CD14-positive monocyte (primary cell): ENCODE data around the gene CELF1. TPM values are rescaled to one million over a fixed set of nuclear protein-coding genes. Genes with fewer than 3 reads are reported as not detected.

ENCODE experiments used
- DNase-seq, 3 donors: peaks; one replicate each; pipeline ENCODE4 v3.0.0-alpha.2; 2011 to 2022
- H2AFZ ChIP-seq: 2 replicates; pipeline ENCODE4 v1.6.0; 2012; ENCODE audit warnings: mild to moderate bottlenecking, low read depth, low read length, inconsistent platforms; ENCODE audit not compliant: insufficient read depth, poor library complexity, severe bottlenecking
- H3K27ac ChIP-seq, 2 donors: 1 replicate in 1 of 2; 2 replicates in 1 of 2; pipeline ENCODE4 v1.5.1; 2012 to 2013; ENCODE audit warnings: low read length in 2 of 2, control low read depth in 1 of 2, inconsistent platforms in 1 of 2, low read depth in 1 of 2, mild to moderate bottlenecking in 1 of 2
- H3K27me3 ChIP-seq, 2 donors: one replicate each; pipeline versions ENCODE4 v1.6.0 to v1.6.1; 2011 to 2013; ENCODE audit warnings: low read length in 2 of 2; ENCODE audit not compliant: control insufficient read depth in 2 of 2, insufficient read depth in 2 of 2
- H3K36me3 ChIP-seq, 2 donors: replicated peaks in 1 of 2; 1 replicate in 1 of 2; 2 replicates in 1 of 2; pipeline versions ENCODE4 v1.5.1 to v1.6.1; 2012 to 2013; ENCODE audit warnings: low read length in 2 of 2, control low read depth in 1 of 2, inconsistent platforms in 1 of 2, mild to moderate bottlenecking in 1 of 2; ENCODE audit not compliant: insufficient read depth in 2 of 2, control insufficient read depth in 1 of 2
- H3K4me1 ChIP-seq, 2 donors: 1 replicate in 1 of 2; 2 replicates in 1 of 2; pipeline versions ENCODE4 v1.5.1 to v1.6.1; 2012 to 2013; ENCODE audit warnings: low read length in 2 of 2, control low read depth in 1 of 2, inconsistent platforms in 1 of 2, mild to moderate bottlenecking in 1 of 2, moderate library complexity in 1 of 2; ENCODE audit not compliant: insufficient read depth in 2 of 2, control insufficient read depth in 1 of 2
- H3K4me2 ChIP-seq: replicated peaks from 2 replicates; pipeline ENCODE3; 2012; ENCODE audit warnings: low read length, moderate library complexity, mild to moderate bottlenecking; ENCODE audit not compliant: poor library complexity, severe bottlenecking; ENCODE audit errors: extremely low read depth
- H3K4me3 ChIP-seq, 3 experiments: fragments of 200-600 bp in 1 of 3; sonication (generic) in 1 of 3; replicated peaks in 1 of 3; 1 replicate in 2 of 3; 2 replicates in 1 of 3; pipeline ENCODE4 v1.5.1; 2011 to 2013; ENCODE audit warnings: low read length in 3 of 3, mild to moderate bottlenecking in 3 of 3, control low read depth in 2 of 3, low read depth in 2 of 3, inconsistent platforms in 1 of 3, moderate library complexity in 1 of 3
- H3K79me2 ChIP-seq: 2 replicates; pipeline ENCODE4 v1.6.0; 2012; ENCODE audit warnings: mild to moderate bottlenecking, control low read depth, inconsistent platforms, low read length, moderate library complexity; ENCODE audit not compliant: insufficient read depth
- H3K9ac ChIP-seq: 2 replicates; pipeline ENCODE4 v1.6.0; 2017; ENCODE audit warnings: low read length, mild to moderate bottlenecking; ENCODE audit not compliant: insufficient read depth, poor library complexity, severe bottlenecking
- H3K9me3 ChIP-seq, 2 donors: replicated peaks in 1 of 2; 1 replicate in 1 of 2; 2 replicates in 1 of 2; pipeline versions ENCODE4 v1.5.1 to v1.6.1; 2012 to 2013; ENCODE audit warnings: low read length in 2 of 2, control low read depth in 1 of 2; ENCODE audit not compliant: control insufficient read depth in 1 of 2, insufficient read depth in 1 of 2
- H4K20me1 ChIP-seq: 2 replicates; pipeline ENCODE4 v1.6.0; 2012; ENCODE audit warnings: mild to moderate bottlenecking, low read length, control low read depth, moderate library complexity; ENCODE audit not compliant: insufficient read depth
- H3K27ac Mint-ChIP-seq, 7 donors: one replicate each; pipeline ENCODE4 v1.8.0; 2020; ENCODE audit warnings: mild to moderate bottlenecking in 7 of 7, mixed read lengths in 7 of 7, moderate library complexity in 6 of 7, inconsistent platforms in 2 of 7
- H3K27me3 Mint-ChIP-seq, 3 donors: one replicate each; pipeline ENCODE4 v1.8.0; 2021 to 2022; ENCODE audit warnings: low read depth in 3 of 3, mild to moderate bottlenecking in 3 of 3, mixed read lengths in 3 of 3, moderate library complexity in 3 of 3, inconsistent platforms in 1 of 3
- H3K36me3 Mint-ChIP-seq, 2 donors: one replicate each; pipeline ENCODE4 v1.8.0; 2020; ENCODE audit warnings: mixed read lengths in 2 of 2, inconsistent platforms in 1 of 2, mild to moderate bottlenecking in 1 of 2
- H3K4me1 Mint-ChIP-seq: one replicate; pipeline ENCODE4 v1.8.0; 2020; ENCODE audit warnings: mild to moderate bottlenecking, mixed read lengths
- H3K4me3 Mint-ChIP-seq, 2 donors: one replicate each; pipeline ENCODE4 v1.8.0; 2020; ENCODE audit warnings: mild to moderate bottlenecking in 2 of 2, mixed read lengths in 2 of 2, moderate library complexity in 1 of 2
- H3K9me3 Mint-ChIP-seq, 7 donors: one replicate each; pipeline ENCODE4 v1.8.0; 2020 to 2022; ENCODE audit warnings: mixed read lengths in 7 of 7, mild to moderate bottlenecking in 6 of 7, moderate library complexity in 6 of 7, inconsistent platforms in 2 of 7
- WGBS: methylation state at CpG from one replicate; pipeline ENCODE4 v1.1.5; 2013; ENCODE audit warnings: missing lambda C conversion rate; ENCODE audit not compliant: insufficient coverage; 5-methylcytosine and 5-hydroxymethylcytosine counted together
- intact Hi-C, 2 donors: fragments of 100-400 bp; cut with micrococcal nuclease; formaldehyde crosslinking; loops; one replicate each; pipeline versions ENCODE4 v1.15.0 to v1.15.1; 2023
- polyA plus RNA-seq, 3 donors: library from polyadenylated mRNA; depleted of rRNA in 1 of 3; unstranded in 2 of 3; stranded (reverse) in 1 of 3; fragments of 300-500 nt in 2 of 3; fragments of >200 nt in 1 of 3; fragmentation: Illumina TruSeq in 2 of 3; gene quantifications; 1 replicate in 2 of 3; 2 replicates in 1 of 3; pipeline ENCODE4 v1.2.3, GENCODE V29; 2012 to 2021
- TF ChIP-seq, protein P1 (sequence below): fragments of 200-600 bp; IDR thresholded peaks from one replicate; pipeline ENCODE4 v1.8.0; 2022; ENCODE audit warnings: antibody characterized with exemption, mild to moderate bottlenecking

CELF1 gene
- polyA plus RNA-seq, 3 donors, result 27.2 to 117 (median 39.9) TPM

DNA sequence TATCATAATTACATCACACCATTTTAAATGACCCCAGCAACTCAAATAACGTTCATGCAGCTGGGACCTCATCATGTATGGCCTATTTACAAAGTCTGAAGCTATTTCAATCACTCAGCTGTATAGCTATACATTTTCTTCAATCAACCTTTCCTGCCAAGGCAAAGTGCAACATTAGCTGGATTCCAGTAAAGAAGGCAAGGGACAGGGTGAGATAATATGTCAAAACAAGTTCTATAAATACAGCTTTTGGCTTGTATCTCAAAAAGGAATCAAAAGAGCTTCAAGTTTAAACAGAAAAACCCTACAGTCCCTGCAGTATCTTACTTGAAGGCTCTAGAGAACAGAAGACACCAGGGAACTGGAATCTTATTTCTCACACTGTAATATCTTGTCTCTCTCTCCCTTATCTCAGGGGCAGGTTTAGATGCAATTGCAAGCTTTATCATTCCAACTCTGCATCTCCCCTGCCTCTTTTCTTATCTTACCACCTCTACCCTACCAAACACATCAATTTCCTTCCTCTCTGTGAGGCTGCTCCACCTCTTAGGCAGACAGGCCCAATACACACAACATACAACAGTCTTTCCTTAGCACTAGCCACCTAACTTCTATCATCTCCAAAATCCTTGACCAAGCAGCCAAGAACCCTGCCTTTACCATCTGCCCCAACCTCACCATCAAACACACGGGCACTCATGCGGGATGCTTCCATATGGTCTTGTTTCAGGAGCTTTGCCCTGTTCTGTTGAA lies 34.5 kb downstream of the CELF1 start:
- H3K79me2 ChIP-seq, result peaks cover 100% of the 10 kb centered on the region
- peaks cover 12 to 19% of the 10 kb centered on the region in 2 donors for H3K36me3 Mint-ChIP-seq
- no peak overlapping the region for H2AFZ ChIP-seq
- intact Hi-C loops, result loop anchor here in 1 of 2 donors (5.0 kb wide), 1 partner anchor 34 kb away; the partner anchor contains the start of gene CELF1
- H3K27me3 Mint-ChIP-seq, result peaks cover 0 to 2% (median 0%) of the 10 kb centered on the region in 3 donors
- peak overlapping the region; percentile 44 to 94 (median 88) for H3K27ac Mint-ChIP-seq
- peaks cover 73% of the 10 kb centered on the region for H3K4me1 Mint-ChIP-seq
- H3K27me3 ChIP-seq, result no peaks in the 10 kb centered on the region
- no peak for DNase-seq
- H3K4me1 ChIP-seq, result peaks cover 61 to 63% of the 10 kb centered on the region in 2 donors
- peaks cover 0 to 2% of the 10 kb centered on the region in 2 donors for H3K36me3 ChIP-seq
- H3K27ac ChIP-seq, result peak overlapping the region; percentile 44 to 99
- TF ChIP-seq, protein P1, sequence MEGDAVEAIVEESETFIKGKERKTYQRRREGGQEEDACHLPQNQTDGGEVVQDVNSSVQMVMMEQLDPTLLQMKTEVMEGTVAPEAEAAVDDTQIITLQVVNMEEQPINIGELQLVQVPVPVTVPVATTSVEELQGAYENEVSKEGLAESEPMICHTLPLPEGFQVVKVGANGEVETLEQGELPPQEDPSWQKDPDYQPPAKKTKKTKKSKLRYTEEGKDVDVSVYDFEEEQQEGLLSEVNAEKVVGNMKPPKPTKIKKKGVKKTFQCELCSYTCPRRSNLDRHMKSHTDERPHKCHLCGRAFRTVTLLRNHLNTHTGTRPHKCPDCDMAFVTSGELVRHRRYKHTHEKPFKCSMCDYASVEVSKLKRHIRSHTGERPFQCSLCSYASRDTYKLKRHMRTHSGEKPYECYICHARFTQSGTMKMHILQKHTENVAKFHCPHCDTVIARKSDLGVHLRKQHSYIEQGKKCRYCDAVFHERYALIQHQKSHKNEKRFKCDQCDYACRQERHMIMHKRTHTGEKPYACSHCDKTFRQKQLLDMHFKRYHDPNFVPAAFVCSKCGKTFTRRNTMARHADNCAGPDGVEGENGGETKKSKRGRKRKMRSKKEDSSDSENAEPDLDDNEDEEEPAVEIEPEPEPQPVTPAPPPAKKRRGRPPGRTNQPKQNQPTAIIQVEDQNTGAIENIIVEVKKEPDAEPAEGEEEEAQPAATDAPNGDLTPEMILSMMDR, result no peak
- H3K4me2 ChIP-seq, result peak overlapping the region; percentile 32
- H3K9me3 Mint-ChIP-seq, result no peaks in the 10 kb centered on the region
- H3K9ac ChIP-seq, result no peak overlapping the region
- peak overlapping the region in 1 of 3 experiments; percentile 38 for H3K4me3 ChIP-seq
- no CpG with 5 or more reads among the region's 3 CpGs for WGBS
- peak overlapping the region; percentile 2 to 61 for H3K4me3 Mint-ChIP-seq
- peaks cover 85% of the 10 kb centered on the region for H4K20me1 ChIP-seq
- H3K9me3 ChIP-seq, result no peaks in the 10 kb centered on the region

DNA sequence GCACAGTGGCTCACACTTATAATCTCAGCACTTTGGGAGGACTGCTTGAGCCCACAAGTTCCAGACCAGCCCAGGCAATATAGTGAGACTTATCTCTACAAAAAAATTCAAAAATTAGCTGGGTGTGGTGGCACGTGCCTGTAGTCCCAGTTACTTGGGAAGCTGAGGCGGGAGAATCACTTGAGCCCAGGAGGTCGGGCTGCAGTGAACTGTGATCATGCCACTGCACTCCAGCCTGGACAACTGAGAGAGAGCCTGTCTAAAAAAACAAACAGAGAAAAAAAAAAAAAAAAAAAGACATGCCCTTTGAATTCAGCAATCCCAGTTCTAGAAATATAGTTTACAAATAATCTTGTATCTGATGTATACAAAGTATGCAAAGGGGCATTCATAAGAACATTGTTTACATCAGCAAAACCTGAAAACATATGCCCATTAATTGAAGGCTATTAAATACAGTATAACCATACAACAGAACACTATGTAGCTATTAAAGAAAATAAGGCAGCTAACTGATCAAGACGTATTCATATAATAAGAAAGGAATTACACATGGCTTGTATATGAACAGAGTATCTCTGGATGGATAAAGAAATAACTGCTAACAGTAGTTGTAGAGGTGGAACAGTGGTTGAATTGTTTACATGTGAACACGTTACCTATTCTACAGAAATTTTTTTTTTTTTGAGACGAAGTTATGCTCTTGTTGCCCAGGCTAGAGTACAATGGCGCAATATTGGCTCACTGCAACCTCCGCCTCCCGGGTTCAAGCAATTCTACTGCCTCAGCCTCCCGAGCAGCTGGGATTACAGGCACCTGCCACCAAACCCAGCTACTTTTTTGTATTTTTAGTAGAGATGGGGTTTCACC lies 35.7 kb downstream of the CELF1 start:
- no peak for DNase-seq
- Histone ChIP-seq H3K79me2 (peaks cover 100% of the 10 kb centered on the region), H3K27ac (peak overlapping the region; percentile 99), H2AFZ (no peak overlapping the region), H3K9me3 (no peaks in the 10 kb centered on the region), H4K20me1 (peaks cover 81% of the 10 kb centered on the region), H3K4me2 (no peak overlapping the region), H3K36me3 (peaks cover 0 to 2% of the 10 kb centered on the region in 2 donors), H3K4me1 (peaks cover 67% of the 10 kb centered on the region in 2 donors), H3K27me3 (no peaks in the 10 kb centered on the region), H3K4me3 (no peak overlapping the region), H3K9ac (no peak overlapping the region)
- no peaks in the 10 kb centered on the region for H3K9me3 Mint-ChIP-seq
- H3K27ac Mint-ChIP-seq, result peak overlapping the region; percentile 56 to 99 (median 88)
- no peak overlapping the region for H3K4me3 Mint-ChIP-seq
- H3K4me1 Mint-ChIP-seq, result peaks cover 76% of the 10 kb centered on the region
- TF ChIP-seq, protein P1, result no peak
- intact Hi-C loops, result loop anchor here in 1 of 2 donors (5.0 kb wide), 1 partner anchor 35 kb away; the partner anchor contains the start of gene CELF1
- peaks cover 9 to 16% of the 10 kb centered on the region in 2 donors for H3K36me3 Mint-ChIP-seq
- H3K27me3 Mint-ChIP-seq, result peaks cover 0 to 2% (median 0%) of the 10 kb centered on the region in 3 donors
- 92% methylated on average over 5 of the region's 10 CpGs for WGBS
